GM19099 (cell line): ENCODE measurements around the gene CATSPERE.

Source experiments
- POLR2A ChIP-seq: IDR thresholded peaks from 3 replicates; pipeline ENCODE4 v1.6.1; 2011; ENCODE audit warnings: low read depth; ENCODE audit not compliant: insufficient read length; ENCODE audit errors: extremely low read depth

CATSPERE gene

DNA sequence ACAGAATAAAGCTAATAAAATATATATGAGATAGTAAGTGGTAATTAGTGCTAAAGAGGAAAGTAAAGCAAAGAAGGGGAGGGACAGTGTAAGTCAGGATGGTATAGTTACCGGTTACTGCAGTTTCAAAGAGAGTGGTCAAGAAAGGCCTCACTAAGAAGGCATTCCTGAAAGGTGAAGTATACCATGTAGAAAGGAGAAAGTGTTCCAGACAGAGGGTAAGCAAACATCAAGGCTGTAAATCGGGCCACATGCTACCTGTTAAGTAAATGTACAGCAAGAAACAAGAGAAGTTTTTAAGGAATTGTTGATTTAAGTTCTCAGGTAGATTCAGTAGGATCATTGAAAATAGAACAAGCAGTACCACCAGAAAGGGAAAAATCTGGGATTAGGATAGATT, 201.5 kb downstream of the CATSPERE start:
- no peak for TF ChIP-seq POLR2A

DNA sequence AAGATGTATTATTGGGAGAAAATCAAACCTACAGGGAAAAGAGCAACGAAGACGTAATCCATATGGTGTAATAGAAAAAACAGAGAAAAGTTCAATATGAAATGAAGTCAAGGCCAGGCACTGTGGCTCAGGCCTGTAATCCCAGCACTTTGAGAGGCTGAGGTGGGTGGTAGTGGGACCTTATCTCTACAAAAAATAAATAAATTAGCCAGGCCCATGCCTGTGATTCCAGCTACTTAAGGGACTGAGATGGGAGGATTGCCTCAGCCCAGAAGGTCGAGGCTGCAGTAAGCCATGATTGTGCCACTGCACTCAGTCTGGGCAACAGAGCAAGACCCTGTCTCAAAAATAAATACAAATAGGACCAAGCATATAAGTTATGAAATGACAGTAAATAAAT, 203.3 kb downstream of the CATSPERE start:
- TF ChIP-seq POLR2A: no peak

GRCh38 chr1:244665771-244666217, 204.7 kb downstream of the CATSPERE start:
- TF ChIP-seq POLR2A: no peak

GRCh38 chr1:244667797-244668196, 206.7 kb downstream of the CATSPERE start:
- TF ChIP-seq POLR2A: no peak

GRCh38 chr1:244672946-244673682, 212.0 kb downstream of the CATSPERE start:
- TF ChIP-seq POLR2A: no peak

DNA sequence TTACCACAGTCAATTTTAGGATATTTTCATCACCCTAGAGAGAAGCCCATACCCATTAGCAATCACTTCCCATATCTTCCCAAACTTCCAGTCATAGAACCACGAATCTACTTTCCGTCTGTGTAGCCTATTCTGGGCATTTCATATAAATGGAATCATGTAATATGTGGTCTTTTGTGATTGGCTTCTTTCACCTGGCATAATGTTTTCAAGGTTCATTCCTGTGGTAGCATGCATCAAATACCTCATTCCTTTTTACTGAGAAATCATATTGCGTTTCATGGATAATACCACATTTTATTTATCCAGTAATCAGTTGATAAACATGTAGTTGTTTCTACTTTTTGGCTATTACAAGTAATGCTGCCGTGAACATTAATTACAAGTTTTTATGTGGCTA, 213.4 kb downstream of the CATSPERE start:
- TF ChIP-seq POLR2A: no peak

DNA sequence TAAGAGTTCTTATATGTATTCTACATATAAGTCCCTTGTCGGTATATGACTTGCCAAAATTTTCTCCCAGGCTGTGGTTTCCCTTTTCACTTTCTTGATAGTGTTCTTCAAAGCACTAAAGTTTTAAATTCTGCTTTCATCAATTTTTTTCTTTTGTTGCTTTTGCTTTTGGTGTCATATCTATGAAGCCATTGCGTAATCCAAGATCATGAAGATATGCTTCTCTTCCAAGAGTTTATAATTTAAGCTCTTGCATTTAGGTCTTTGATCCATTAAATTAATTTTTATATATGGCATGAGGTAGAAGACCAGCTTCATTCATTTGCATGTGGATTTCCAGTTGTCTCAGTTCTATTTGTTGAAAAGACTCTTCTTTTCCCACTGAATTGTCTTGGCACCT, 214.1 kb downstream of the CATSPERE start:
- TF ChIP-seq POLR2A: no peak

DNA sequence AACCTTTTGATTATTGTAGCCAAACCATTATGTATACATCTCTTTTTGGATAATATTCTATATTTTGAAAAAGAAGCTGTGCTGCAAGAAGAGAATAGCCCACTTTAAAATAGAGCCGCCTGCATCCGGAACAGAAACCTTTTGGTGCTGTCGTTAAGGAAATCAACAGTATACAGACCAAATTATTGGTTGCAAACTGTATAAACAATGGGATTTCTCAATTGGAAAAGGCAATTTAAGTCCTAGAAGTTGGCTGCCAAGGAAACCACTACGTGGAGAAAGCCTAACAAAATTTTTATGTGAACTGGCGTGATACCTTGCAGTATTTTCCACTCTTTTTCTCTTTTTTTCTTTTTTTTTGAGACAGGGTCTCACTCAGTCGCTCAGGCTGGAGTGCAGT, 217.6 kb downstream of the CATSPERE start:
- no peak for TF ChIP-seq POLR2A

- no peak for TF ChIP-seq POLR2A
Observed at GRCh38 chr1:244680667-244681066, 219.6 kb downstream of the CATSPERE start.
